Adipocyte (in vitro differentiated cells): ENCODE data around the gene TLX2.
"Not testable (repeated sequence)": the region's sequence is repeated elsewhere in the genome, so short reads cannot be mapped to it uniquely, and the experiment has no call there.

Experiments used
- DNase-seq: peaks from one replicate; pipeline ENCODE4 v3.0.0-alpha.2; 2015; ENCODE audit warnings: low read depth
- H3K27me3 ChIP-seq: replicated peaks from 2 replicates; pipeline ENCODE4 v1.7.0; 2013; ENCODE audit warnings: mild to moderate bottlenecking, low read length, moderate library complexity; ENCODE audit not compliant: control insufficient read depth, insufficient read depth
- H3K36me3 ChIP-seq: 2 replicates; pipeline ENCODE4 v1.7.0; 2013; ENCODE audit warnings: low read length, mild to moderate bottlenecking, moderate library complexity; ENCODE audit not compliant: control insufficient read depth, insufficient read depth, severe bottlenecking
- H3K4me1 ChIP-seq: 2 replicates; pipeline ENCODE4 v1.7.0; 2013; ENCODE audit warnings: mild to moderate bottlenecking, low read length, moderate library complexity; ENCODE audit not compliant: control insufficient read depth, insufficient read depth
- H3K4me3 ChIP-seq: 2 replicates; pipeline ENCODE4 v1.7.0; 2013; ENCODE audit warnings: mild to moderate bottlenecking, low read length, moderate library complexity
- H3K9ac ChIP-seq: 2 replicates; pipeline ENCODE4 v1.7.0; 2013; ENCODE audit warnings: mild to moderate bottlenecking, low read length, moderate library complexity
- H3K9me3 ChIP-seq: 2 replicates; pipeline ENCODE4 v1.7.0; 2013; ENCODE audit warnings: mild to moderate bottlenecking, low read length, moderate library complexity; ENCODE audit not compliant: control insufficient read depth

Gene TLX2

DNA sequence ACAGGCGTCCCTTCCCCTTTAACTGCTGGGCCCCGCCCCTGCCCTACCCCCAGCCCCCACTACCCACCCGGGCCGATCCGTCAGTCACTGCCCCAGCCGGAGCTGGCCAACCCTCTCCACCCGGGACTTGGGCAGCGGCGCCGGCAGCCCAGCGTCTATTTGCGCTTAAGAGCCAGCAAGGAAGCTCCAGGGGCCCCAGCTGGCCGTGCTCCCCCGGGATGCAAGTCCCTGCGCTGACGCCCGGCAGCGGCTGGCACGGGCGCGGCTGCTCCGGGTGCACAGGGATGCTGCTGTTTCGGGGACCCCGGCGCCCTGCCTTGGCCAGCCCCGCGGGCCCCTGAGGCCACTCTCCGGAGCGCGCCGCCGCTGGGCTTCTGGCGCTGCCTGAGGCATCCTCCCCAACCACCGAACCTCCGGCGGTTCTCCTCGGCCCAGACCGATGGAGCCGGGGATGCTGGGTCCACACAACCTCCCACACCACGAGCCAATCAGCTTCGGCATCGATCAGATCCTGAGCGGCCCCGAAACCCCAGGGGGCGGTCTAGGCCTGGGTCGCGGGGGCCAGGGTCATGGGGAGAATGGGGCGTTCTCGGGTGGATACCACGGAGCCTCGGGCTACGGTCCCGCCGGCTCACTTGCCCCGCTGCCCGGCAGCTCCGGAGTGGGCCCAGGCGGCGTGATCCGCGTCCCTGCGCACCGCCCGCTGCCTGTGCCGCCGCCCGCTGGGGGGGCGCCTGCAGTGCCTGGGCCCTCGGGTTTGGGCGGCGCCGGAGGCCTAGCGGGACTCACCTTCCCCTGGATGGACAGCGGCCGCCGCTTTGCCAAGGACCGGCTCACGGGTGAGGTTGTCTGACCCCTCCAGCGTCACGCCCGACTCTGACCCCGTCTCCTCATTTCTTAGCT is at the start of gene TLX2:
Gene TLX2 (plus strand): TSS at position 83 of the 903 bp plus-strand sequence. CDS start 357 bp downstream, at position 440.
- H3K27me3 ChIP-seq = peaks cover 86% of the 10 kb centered on the region
- DNase-seq = no peak
- H3K4me3 ChIP-seq = no peak within 1 kb of the TSS
- no peak within 1 kb of the TSS for H3K9ac ChIP-seq
- no peaks in the 10 kb centered on the region for H3K36me3 ChIP-seq
- H3K9me3 ChIP-seq = no peaks in the 10 kb centered on the region
- no peaks in the 10 kb centered on the region for H3K4me1 ChIP-seq

- Histone ChIP-seq H3K36me3 (peaks cover 16% of the 10 kb centered on the region), H3K4me1 (peaks cover 17% of the 10 kb centered on the region)
- H3K9ac ChIP-seq, DNase-seq, H3K4me3 ChIP-seq, H3K9me3 ChIP-seq, H3K27me3 ChIP-seq: not testable (repeated sequence)
These were observed 43.5 kb upstream of the TLX2 start for GRCh38 chr2:74470742-74471141.

GRCh38 chr2:74471332-74472065 is 42.8 kb upstream of the TLX2 start:
- peak overlapping the region; percentile 94 for H3K4me3 ChIP-seq
- no peaks in the 10 kb centered on the region for H3K9me3 ChIP-seq
- DNase-seq = peak; percentile 22
- H3K4me1 ChIP-seq = peaks cover 13% of the 10 kb centered on the region
- H3K9ac ChIP-seq = peak overlapping the region; percentile 98
- H3K27me3 ChIP-seq = no peaks in the 10 kb centered on the region
- peaks cover 18% of the 10 kb centered on the region for H3K36me3 ChIP-seq

DNA sequence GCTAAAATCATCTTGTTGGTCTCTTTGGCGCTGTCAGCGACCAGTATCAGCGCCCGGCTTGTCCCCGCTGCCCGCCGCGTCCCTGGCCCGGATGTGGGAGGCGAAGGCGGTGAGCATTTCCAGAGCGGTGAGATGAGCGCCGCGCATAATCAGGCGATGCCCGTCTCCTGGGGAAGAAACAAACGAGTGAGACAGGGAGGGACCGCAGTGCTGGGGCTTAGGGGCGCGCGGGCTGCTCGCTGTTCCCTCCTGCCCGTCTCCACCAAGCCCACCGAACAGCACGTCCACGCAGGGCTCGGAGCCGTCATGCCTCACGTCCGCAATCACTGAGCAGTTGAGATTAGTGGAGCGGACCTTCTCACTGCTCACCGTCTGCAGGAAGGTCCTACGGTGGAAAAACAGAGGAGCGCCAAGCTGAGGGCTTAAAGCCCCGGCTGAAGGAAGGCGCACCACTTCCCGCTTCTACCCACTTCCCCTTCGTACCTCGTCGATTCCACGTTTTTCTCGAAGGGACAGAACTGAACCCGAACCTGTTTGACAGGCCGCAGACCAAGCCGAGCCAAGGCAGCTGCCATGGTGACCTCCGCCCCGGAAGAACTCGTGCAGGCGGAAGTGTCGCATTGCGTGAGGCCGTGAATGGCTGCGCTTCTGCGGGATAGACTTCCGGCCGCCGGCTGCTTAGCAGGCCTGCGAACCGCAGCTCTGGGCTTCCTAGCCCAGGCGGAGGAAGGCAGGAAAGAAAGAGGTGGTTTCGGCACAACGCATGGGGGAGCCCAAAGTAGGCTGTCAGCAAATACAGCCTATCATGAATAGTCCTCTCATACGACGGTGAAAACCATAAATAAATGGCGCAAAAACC is 41.9 kb upstream of the TLX2 start, which contains the start of gene MRPL53:
Gene MRPL53 (minus strand): TSS at position 595 of the 859 bp plus-strand sequence. CDS start 20 bp downstream, at position 575.
- peak; percentile 96 for DNase-seq
- Histone ChIP-seq H3K9ac (peak within 1 kb of the TSS; percentile 98), H3K27me3 (no peaks in the 10 kb centered on the region), H3K36me3 (peaks cover 20% of the 10 kb centered on the region), H3K9me3 (no peaks in the 10 kb centered on the region), H3K4me3 (peak within 1 kb of the TSS; percentile 94), H3K4me1 (peaks cover 13% of the 10 kb centered on the region)

DNA sequence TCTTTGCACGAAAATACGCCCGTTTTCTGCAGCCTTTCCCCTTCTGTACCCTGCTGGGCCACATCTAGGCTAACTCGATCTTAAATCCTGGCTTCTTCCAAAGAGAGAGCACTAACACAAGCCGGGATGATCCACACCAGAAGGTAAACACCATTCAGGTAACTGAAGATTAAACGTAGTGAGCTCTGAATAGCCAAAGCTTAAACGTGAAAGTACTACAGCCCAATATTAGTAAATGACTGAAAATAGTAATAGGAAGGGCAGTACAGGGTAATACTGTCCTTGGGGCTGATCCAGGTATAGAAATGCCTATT is 41.3 kb upstream of the TLX2 start:
- DNase-seq = no peak
- Histone ChIP-seq H3K9me3 (no peaks in the 10 kb centered on the region), H3K27me3 (no peaks in the 10 kb centered on the region), H3K9ac (peak overlapping the region; percentile 98), H3K4me3 (peak overlapping the region; percentile 94), H3K4me1 (peaks cover 13% of the 10 kb centered on the region), H3K36me3 (peaks cover 25% of the 10 kb centered on the region)

DNA sequence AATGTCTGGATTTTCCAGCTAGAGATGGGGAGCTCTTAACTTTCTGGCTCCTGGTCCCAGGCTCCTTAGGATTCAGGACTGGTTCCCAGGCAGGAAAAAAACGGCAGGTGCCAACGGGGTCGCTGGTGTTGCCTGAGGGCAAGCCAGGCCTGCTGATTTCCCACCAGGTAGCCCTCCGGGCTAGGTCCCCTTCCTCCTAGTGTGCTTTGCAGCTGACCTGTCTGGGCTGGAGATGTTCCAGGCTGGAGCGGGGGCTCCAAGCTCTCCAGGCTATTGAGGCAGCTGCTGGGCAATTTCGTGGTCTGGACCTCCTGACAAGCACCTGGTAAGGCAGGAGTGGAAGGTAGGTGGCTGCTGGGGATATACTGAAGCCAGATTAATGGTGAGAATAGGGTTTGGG is 39.8 kb upstream of the TLX2 start:
- no peaks in the 10 kb centered on the region for H3K27me3 ChIP-seq
- no peak overlapping the region for H3K4me3 ChIP-seq
- H3K4me1 ChIP-seq = peaks cover 13% of the 10 kb centered on the region
- no peak overlapping the region for H3K9ac ChIP-seq
- no peaks in the 10 kb centered on the region for H3K9me3 ChIP-seq
- peaks cover 29% of the 10 kb centered on the region for H3K36me3 ChIP-seq
- no peak for DNase-seq

DNA sequence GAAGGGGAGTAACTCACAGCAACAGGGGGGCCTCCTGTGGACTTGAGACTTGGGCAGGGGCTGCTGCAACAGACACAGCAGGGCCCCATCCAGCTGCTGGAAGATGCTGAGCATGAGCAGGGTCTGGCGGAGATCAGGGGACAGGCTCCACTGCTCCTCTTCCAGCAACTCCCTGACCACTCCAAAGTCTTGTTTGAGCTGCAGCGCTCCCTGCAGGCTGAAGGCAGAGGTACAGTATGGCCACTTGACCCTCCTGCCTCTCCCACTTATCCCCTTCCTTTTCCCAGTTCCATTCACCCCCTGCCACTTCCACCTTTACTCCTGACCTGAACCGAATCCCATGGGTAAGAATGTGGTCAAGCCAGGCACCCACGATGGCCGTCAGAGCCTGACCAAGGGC is 39.4 kb upstream of the TLX2 start:
- H3K36me3 ChIP-seq = peaks cover 33% of the 10 kb centered on the region
- H3K4me1 ChIP-seq = peaks cover 13% of the 10 kb centered on the region
- H3K9me3 ChIP-seq = no peaks in the 10 kb centered on the region
- no peak overlapping the region for H3K9ac ChIP-seq
- peak; percentile 25 for DNase-seq
- H3K27me3 ChIP-seq = no peaks in the 10 kb centered on the region
- no peak overlapping the region for H3K4me3 ChIP-seq

DNA sequence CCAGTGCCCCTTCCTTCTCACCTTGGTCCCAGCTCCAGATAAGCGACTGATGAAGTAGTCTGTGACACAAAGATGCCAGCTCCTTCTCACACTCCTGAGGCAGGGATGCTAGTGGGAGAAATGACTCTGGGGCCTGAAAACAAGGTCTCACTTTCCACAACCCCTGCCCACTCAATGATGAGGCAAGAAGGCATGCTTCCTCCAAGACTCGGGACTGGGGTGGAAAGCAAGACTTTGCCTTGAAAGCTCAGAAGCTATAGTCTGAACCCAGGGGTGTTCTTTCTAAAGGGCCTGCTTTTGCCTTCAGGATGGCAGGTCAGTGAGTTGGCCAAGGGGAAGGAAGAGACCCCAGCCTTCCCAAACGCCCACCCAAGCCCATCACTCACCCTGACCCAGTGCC is 32.8 kb upstream of the TLX2 start:
- DNase-seq = peak; percentile 28
- Histone ChIP-seq H3K9ac (peak overlapping the region; percentile 93), H3K4me1 (peaks cover 20% of the 10 kb centered on the region), H3K9me3 (no peaks in the 10 kb centered on the region), H3K4me3 (peak overlapping the region; percentile 100), H3K27me3 (no peaks in the 10 kb centered on the region), H3K36me3 (peaks cover 24% of the 10 kb centered on the region)

DNA sequence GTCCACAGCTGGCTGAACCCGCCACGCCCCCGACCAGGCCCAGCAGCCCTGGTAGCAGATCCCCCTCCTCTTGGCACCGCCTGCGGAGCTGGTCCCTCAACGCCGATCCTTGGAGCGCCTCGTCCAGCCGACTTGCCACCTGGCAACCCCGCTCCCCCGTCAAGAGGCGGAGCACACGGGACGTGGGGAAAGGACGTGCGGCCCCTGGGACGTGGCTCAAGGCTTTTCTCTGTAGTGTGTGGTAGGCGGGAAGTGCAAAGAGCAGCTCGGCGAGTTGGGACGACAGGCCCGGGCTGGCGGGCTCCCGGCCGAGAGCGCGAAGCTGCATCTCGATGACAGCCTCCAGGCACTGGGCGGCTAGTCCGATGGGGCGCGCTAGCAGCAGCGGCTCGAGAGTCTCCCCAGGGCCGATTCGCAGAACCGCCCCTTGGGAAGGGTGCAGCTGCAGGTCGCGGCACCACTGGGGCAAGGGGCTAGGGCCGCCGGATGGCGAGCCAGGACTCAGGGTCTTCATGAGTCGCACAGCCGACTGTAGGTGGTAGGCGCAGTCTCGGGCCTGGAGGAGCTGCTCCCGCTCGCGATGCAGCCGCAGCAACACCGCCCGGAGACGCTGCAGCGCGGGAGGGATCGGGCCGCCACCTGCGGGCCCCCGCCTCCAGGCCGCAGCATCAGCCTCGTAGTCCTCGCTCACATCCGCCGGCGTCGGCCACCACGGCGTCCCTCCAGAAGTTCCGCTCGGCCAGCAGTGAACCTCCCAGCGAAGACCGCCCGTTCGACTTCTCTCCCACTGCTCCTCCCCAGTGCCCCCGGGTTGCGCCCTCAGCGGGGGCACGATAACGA is 32.1 kb upstream of the TLX2 start:
- Histone ChIP-seq H3K27me3 (no peaks in the 10 kb centered on the region), H3K9ac (peak overlapping the region; percentile 93), H3K36me3 (peaks cover 22% of the 10 kb centered on the region), H3K4me3 (peak overlapping the region; percentile 100), H3K9me3 (no peaks in the 10 kb centered on the region), H3K4me1 (peaks cover 20% of the 10 kb centered on the region)
- peak; percentile 63 for DNase-seq
